GOT3 (cell line): ENCODE measurements around the gene TM9SF4.

Experiments used
- DNase-seq: peaks from one replicate; lab custom pipeline; 2025; ENCODE audit warnings: mixed read lengths; lab: John Stamatoyannopoulos, UW

Gene TM9SF4

GRCh38 chr20:32208499-32209154, 99.1 kb downstream of the TM9SF4 start:
- no peak for DNase-seq

DNA sequence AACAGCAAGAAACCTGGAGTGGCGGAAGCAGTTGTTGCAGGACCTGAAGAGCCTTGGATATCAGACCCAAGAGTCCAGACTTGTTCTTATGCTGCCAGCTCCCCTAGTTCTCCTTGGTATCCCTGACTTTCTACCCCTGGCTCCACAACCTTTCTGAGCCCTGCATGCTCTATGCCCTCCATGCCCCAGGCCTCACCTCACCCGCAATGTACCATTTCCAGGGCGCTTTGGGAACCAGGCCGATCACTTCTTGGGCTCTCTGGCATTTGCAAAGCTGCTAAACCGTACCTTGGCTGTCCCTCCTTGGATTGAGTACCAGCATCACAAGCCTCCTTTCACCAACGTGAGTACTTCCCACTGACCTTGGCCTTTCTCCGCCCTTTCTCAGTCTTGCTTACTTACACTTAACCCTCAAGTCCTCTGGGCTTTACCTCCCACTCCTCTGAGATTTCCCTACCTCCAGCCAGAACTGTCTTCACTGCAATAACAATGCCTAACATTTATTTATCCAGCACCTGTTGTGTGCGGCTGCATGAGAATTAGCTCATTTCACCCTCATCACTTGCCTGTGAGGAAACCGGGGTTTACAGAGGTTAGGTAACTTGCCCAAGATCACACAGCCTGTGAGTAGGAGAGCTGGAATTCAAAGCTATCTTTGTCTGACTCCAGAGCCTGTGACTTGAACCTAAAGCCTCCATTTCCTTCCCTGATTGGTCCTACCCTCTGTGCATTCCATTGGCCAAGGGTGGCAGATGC, 100.5 kb downstream of the TM9SF4 start:
- DNase-seq = no peak

DNA sequence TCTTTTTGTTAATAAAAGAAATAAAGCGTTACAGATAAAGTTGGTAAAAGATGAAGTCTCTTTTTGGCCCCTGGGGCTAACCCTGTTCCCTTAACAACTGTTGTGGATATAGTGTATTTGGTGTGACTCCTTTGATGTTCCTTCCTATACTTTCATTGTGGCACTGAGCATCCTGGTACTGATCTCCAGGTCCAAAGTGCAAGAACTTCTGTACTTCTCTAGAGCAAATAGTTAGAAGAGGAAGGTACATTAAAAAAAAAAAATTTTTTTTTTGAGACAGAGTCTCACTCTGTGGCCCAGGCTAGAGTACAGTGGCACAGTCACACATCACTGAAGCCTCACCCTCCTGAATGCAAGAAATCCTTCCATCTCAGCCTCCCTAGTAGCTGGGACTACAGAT, 104.4 kb downstream of the TM9SF4 start:
- DNase-seq = no peak

DNA sequence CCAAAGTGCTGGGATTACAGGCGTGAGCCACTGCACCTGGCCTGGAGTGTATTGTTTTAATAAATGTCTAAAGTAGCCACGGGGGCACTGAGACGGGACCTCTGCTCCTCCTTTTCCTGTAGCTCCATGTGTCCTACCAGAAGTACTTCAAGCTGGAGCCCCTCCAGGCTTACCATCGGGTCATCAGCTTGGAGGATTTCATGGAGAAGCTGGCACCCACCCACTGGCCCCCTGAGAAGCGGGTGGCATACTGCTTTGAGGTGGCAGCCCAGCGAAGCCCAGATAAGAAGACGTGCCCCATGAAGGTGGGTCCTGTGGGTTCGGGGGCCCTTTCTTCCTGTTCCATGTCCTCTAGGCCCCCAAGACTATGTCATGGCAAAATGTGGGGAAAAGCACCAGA, 105.6 kb downstream of the TM9SF4 start:
- no peak for DNase-seq

DNA sequence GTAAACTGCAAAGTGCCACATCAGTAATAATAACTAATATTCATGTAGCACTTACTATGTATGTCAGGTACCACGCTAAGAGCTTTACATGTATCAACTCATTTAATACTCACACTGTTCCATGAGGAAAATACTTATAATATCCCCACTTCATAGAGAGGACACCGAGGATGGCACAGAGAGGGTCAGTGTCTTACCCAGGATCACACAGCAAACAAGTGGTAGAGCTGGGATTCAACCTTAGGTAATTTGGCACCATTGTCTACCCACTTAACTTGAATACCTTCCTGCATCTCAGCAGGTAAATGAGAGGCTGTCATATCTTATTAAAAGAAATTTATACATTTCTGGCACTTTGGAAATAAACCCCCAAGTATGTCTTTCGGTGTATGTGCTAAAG, 106.2 kb downstream of the TM9SF4 start:
- no peak for DNase-seq

GRCh38 chr20:32216179-32217142, 106.9 kb downstream of the TM9SF4 start:
- DNase-seq = no peak
